ENCODE results near the gene KEAP1. TPM values are rescaled to one million over a fixed set of nuclear protein-coding genes. Genes with fewer than 3 reads are reported as not detected.

Gene KEAP1
- total RNA-seq, 1 experiment from 2014 or later = 73.0 TPM

DNA sequence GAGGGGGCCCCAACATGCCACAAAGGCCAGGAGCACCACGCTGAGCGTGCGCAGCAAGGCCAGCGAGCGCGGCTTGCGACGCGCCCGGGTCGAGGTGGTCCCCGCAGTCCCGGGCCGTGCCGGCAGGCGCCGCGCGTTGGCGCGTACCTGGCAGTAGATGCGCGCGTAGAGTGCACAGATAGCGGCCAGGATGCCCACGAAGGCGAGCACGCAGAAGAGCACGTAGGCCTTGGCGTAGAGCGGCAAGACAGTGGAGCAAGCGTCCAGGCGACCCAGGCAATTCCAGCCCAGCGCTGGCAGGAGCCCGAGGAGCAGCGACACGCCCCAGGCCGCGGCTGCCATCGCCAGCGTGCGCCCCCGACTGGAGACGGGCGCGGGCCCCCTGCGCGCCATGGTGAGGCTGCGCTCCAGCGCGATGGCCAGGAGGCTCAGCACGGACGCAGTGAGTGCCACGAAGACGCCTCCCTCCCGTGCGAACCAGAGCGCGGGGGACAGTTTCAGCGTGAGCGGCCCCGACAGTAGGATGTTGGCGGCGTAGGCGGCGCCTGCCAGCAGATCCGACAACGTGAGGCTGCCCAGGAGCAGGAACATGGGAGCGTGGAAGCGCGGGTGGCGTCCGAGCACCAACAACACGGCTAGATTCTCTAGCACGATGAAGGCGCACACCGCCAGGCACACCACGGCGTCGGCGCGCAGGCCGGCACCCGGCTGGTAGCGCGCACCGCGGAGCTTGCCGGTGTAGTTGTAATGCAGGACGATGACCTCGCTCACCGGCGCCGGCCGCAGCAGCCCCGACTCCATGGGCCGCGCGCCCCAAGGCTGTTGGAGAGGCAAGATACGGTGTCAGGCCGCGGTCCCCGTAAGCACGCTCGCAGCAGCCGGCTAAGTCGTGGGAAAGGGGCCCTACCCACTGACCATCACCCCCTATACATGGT lies 11.3 kb upstream of the KEAP1 start:
- H3K4me3 Mint-ChIP-seq (ENCODE audit: unreplicated experiment) = no peak overlapping the region
- intact Hi-C loops (cut with micrococcal nuclease; ENCODE audit: unreplicated experiment) = no loop called here
- no peak for TF ChIP-seq CTCF (IDR thresholded peaks at IDR 0.05; ENCODE audit: insufficient read depth in 1 of 2, low read depth in 1 of 2, low read length in 1 of 2, severe bottlenecking in 1 of 2, unreplicated experiment in 1 of 2)
- no TSS peak for BruUV-seq (replicated peaks)
- peaks cover 5% of the 10 kb centered on the region for H3K27me3 Mint-ChIP-seq (ENCODE audit: insufficient read depth, unreplicated experiment)
- H3K36me3 ChIP-seq (ENCODE audit: control insufficient read depth, insufficient read depth, low read length) = no peaks in the 10 kb centered on the region
- ChIA-PET POLR2A (no interaction called here), CTCF (interaction anchor here (0.6 kb wide), 1 partner anchor 28 kb away, joined by 6 read pairs; no protein-coding TSS in a partner anchor)
- H3K4me3 ChIP-seq (ENCODE audit: low read depth, low read length) = no peak overlapping the region
- H3K27me3 ChIP-seq (replicated peaks; ENCODE audit: control insufficient read depth, insufficient read depth, low read length) = no peaks in the 10 kb centered on the region
- no peak overlapping the region for H3K27ac Mint-ChIP-seq (ENCODE audit: unreplicated experiment)
- DNase-seq = no peak
- H3K9me3 Mint-ChIP-seq (ENCODE audit: unreplicated experiment) = no peaks in the 10 kb centered on the region
- H3K4me1 ChIP-seq = peaks cover 13% of the 10 kb centered on the region
- H3K9me3 ChIP-seq = no peaks in the 10 kb centered on the region
- peaks cover 8% of the 10 kb centered on the region for H3K4me1 Mint-ChIP-seq (ENCODE audit: low read depth, unreplicated experiment)
- H3K36me3 Mint-ChIP-seq (ENCODE audit: insufficient read depth, unreplicated experiment) = no peaks in the 10 kb centered on the region

GRCh38 chr19:10513223-10513622 lies 10.1 kb upstream of the KEAP1 start:
- POLR2A ChIA-PET = no interaction called here
- BruUV-seq (replicated peaks) = no TSS peak
- no peaks in the 10 kb centered on the region for H3K27me3 Mint-ChIP-seq (ENCODE audit: insufficient read depth, unreplicated experiment)
- CTCF ChIA-PET = no interaction called here
- Histone ChIP-seq H3K27me3 (replicated peaks; ENCODE audit: control insufficient read depth, insufficient read depth, low read length) (no peaks in the 10 kb centered on the region), H3K4me1 (peaks cover 8% of the 10 kb centered on the region), H3K9me3 (no peaks in the 10 kb centered on the region), H3K36me3 (ENCODE audit: control insufficient read depth, insufficient read depth, low read length) (no peaks in the 10 kb centered on the region), H3K4me3 (ENCODE audit: low read depth, low read length) (no peak overlapping the region)
- H3K9me3 Mint-ChIP-seq (ENCODE audit: unreplicated experiment) = no peaks in the 10 kb centered on the region
- DNase-seq = no peak
- H3K4me3 Mint-ChIP-seq (ENCODE audit: unreplicated experiment) = no peak overlapping the region
- intact Hi-C loops (cut with micrococcal nuclease; ENCODE audit: unreplicated experiment) = no loop called here
- no peaks in the 10 kb centered on the region for H3K36me3 Mint-ChIP-seq (ENCODE audit: insufficient read depth, unreplicated experiment)
- H3K4me1 Mint-ChIP-seq (ENCODE audit: low read depth, unreplicated experiment) = peaks cover 3% of the 10 kb centered on the region
- no peak overlapping the region for H3K27ac Mint-ChIP-seq (ENCODE audit: unreplicated experiment)
- no peak for TF ChIP-seq CTCF (IDR thresholded peaks at IDR 0.05; ENCODE audit: insufficient read depth in 1 of 2, low read depth in 1 of 2, low read length in 1 of 2, severe bottlenecking in 1 of 2, unreplicated experiment in 1 of 2)

DNA sequence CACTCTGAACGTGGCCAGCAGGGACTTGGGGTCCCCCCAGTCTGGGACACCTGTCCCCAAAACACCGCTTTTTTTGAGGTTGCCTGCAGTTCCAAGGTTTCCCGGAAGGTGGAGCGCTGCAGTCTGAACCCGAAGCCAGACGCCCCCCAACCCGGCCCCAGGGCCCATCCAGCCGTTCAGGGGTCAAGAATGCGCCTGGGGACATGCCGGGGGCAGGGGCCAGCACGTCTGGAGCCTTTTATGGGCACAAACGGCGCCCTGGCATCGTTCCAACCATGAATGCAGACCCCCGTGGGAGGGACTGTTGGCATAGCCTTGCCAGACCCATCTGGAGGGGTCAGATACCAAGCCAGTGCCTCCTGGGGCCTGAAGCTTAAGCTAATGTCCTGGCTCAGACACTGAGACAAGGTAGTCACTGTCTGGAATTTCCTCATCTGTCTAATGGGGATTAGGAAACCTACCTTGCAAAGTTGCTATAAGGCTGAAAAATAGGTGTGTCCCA lies 7.2 kb upstream of the KEAP1 start:
- DNase-seq = peak in 1 of 2 experiments; percentile 62
- ChIA-PET CTCF (interaction anchor here (0.6 to 1.0 kb wide), 4 partner anchors 13 to 207 kb away, joined by 3 to 7 read pairs (median 4); no protein-coding TSS in a partner anchor), POLR2A (no interaction called here)
- H3K27me3 Mint-ChIP-seq (ENCODE audit: insufficient read depth, unreplicated experiment) = no peaks in the 10 kb centered on the region
- intact Hi-C loops (cut with micrococcal nuclease; ENCODE audit: unreplicated experiment) = no loop called here
- H3K4me3 Mint-ChIP-seq (ENCODE audit: unreplicated experiment) = no peak overlapping the region
- H3K27ac Mint-ChIP-seq (ENCODE audit: unreplicated experiment) = no peak overlapping the region
- Histone ChIP-seq H3K27me3 (replicated peaks; ENCODE audit: control insufficient read depth, insufficient read depth, low read length) (no peaks in the 10 kb centered on the region), H3K9me3 (no peaks in the 10 kb centered on the region), H3K4me3 (ENCODE audit: low read depth, low read length) (no peak overlapping the region), H3K4me1 (peaks cover 7% of the 10 kb centered on the region; the same call in 1 of the 2 replicates), H3K36me3 (ENCODE audit: control insufficient read depth, insufficient read depth, low read length) (no peaks in the 10 kb centered on the region)
- H3K36me3 Mint-ChIP-seq (ENCODE audit: insufficient read depth, unreplicated experiment) = no peaks in the 10 kb centered on the region
- no TSS peak for BruUV-seq (replicated peaks)
- TF ChIP-seq CTCF (IDR thresholded peaks at IDR 0.05; ENCODE audit: insufficient read depth in 1 of 2, low read depth in 1 of 2, low read length in 1 of 2, severe bottlenecking in 1 of 2, unreplicated experiment in 1 of 2) = peak; percentile 78
- H3K9me3 Mint-ChIP-seq (ENCODE audit: unreplicated experiment) = no peaks in the 10 kb centered on the region
- no peaks in the 10 kb centered on the region for H3K4me1 Mint-ChIP-seq (ENCODE audit: low read depth, unreplicated experiment)

All from Caco-2 (cell line).